Tibial artery (tissue), 4 donors: ENCODE data around the gene CCDC167.
"Not testable (repeated sequence)": the region's sequence is repeated elsewhere in the genome, so short reads cannot be mapped to it uniquely, and the experiment has no call there.

Experiments
- DNase-seq, 2 donors: peaks; one replicate each; pipeline ENCODE4 v3.0.0-alpha.2; 2019
- H3K27ac ChIP-seq, 2 donors: fragments of 200-600 bp; sonication (generic) in 1 of 2; 1 replicate in 1 of 2; 2 replicates in 1 of 2; pipeline ENCODE4 v1.5.1; 2018 to 2019; ENCODE audit warnings: mild to moderate bottlenecking in 1 of 2
- H3K27me3 ChIP-seq, 2 donors: fragments of 200-600 bp; sonication (generic) in 1 of 2; one replicate each; pipeline versions ENCODE4 v1.5.1 to v1.6.0; 2016 to 2019
- H3K36me3 ChIP-seq, 3 donors: fragments of 200-600 bp; sonication (generic) in 2 of 3; one replicate each; pipeline ENCODE4 v1.5.1; 2016 to 2019; ENCODE audit warnings: mild to moderate bottlenecking in 2 of 3
- H3K4me1 ChIP-seq, 4 donors: fragments of 200-600 bp; sonication (generic) in 2 of 4; 1 replicate in 3 of 4; 2 replicates in 1 of 4; pipeline ENCODE4 v1.5.1; 2016 to 2019
- H3K4me3 ChIP-seq, 2 donors: fragments of 200-600 bp; sonication (generic) in 1 of 2; 1 replicate in 1 of 2; 2 replicates in 1 of 2; pipeline ENCODE4 v1.5.1; 2018 to 2019; ENCODE audit warnings: mild to moderate bottlenecking in 2 of 2
- H3K9me3 ChIP-seq, 3 donors: fragments of 200-600 bp; sonication (generic) in 1 of 3; one replicate each; pipeline ENCODE4 v1.5.1; 2016 to 2019
- CTCF ChIP-seq, 2 experiments: fragments of 200-600 bp in 1 of 2; fragments of 450-650 bp in 1 of 2; IDR thresholded peaks; one replicate each; pipeline ENCODE4 v1.5.1; 2017 to 2019; ENCODE audit warnings: antibody characterized with exemption in 2 of 2, mild to moderate bottlenecking in 1 of 2, moderate library complexity in 1 of 2
- intact Hi-C: fragments of 100-400 bp; cut with DNase I; formaldehyde crosslinking; loops from one replicate; pipeline ENCODE4 v1.15.0; 2023; ENCODE audit warnings: low total_unique reads

CCDC167 gene

GRCh38 chr6:37456126-37456525 lies 43.6 kb downstream of the CCDC167 start:
- Histone ChIP-seq H3K27ac (no peak overlapping the region), H3K27me3 (no peaks in the 10 kb centered on the region), H3K4me1 (no peaks in the 10 kb centered on the region), H3K36me3 (peaks cover 42 to 100% (median 85%) of the 10 kb centered on the region in 3 donors), H3K4me3 (no peak overlapping the region), H3K9me3 (no peaks in the 10 kb centered on the region)
- intact Hi-C loops: no loop called here
- TF ChIP-seq CTCF (IDR thresholded peaks at IDR 0.05): no peak
- no peak for DNase-seq

GRCh38 chr6:37454420-37455140 lies 45.1 kb downstream of the CCDC167 start:
- Histone ChIP-seq H3K9me3 (no peaks in the 10 kb centered on the region), H3K27ac (no peak overlapping the region), H3K27me3 (no peaks in the 10 kb centered on the region), H3K4me1 (no peaks in the 10 kb centered on the region), H3K36me3 (peaks cover 44 to 99% (median 81%) of the 10 kb centered on the region in 3 donors), H3K4me3 (no peak overlapping the region)
- no peak for TF ChIP-seq CTCF (IDR thresholded peaks at IDR 0.05)
- intact Hi-C loops: loop anchor here (5.0 kb wide), 1 partner anchor 52 kb away; no protein-coding TSS in a partner anchor
- no peak for DNase-seq

GRCh38 chr6:37452522-37452921 lies 47.2 kb downstream of the CCDC167 start:
- Histone ChIP-seq H3K4me1 (no peaks in the 10 kb centered on the region), H3K9me3 (no peaks in the 10 kb centered on the region), H3K27me3 (no peaks in the 10 kb centered on the region), H3K27ac (no peak overlapping the region), H3K36me3 (peaks cover 46 to 99% (median 80%) of the 10 kb centered on the region in 3 donors), H3K4me3 (no peak overlapping the region)
- TF ChIP-seq CTCF (IDR thresholded peaks at IDR 0.05): no peak
- intact Hi-C loops: loop anchor here (5.0 kb wide), 1 partner anchor 50 kb away; no protein-coding TSS in a partner anchor
- DNase-seq: no peak

- Histone ChIP-seq H3K27ac (no peak overlapping the region), H3K9me3 (no peaks in the 10 kb centered on the region), H3K36me3 (peaks cover 56 to 99% (median 85%) of the 10 kb centered on the region in 3 donors), H3K27me3 (no peaks in the 10 kb centered on the region), H3K4me3 (no peak overlapping the region), H3K4me1 (no peaks in the 10 kb centered on the region)
- no peak for DNase-seq
- no peak for TF ChIP-seq CTCF (IDR thresholded peaks at IDR 0.05)
- intact Hi-C loops: loop anchor here (5.0 kb wide), 1 partner anchor 49 kb away; no protein-coding TSS in a partner anchor
These were observed 48.1 kb downstream of the CCDC167 start for GRCh38 chr6:37451441-37452193.

GRCh38 chr6:37449984-37450383 lies 49.7 kb downstream of the CCDC167 start:
- no peaks in the 10 kb centered on the region for H3K27me3 ChIP-seq
- DNase-seq: no peak
- no peak for TF ChIP-seq CTCF (IDR thresholded peaks at IDR 0.05)
- H3K9me3 ChIP-seq: no peaks in the 10 kb centered on the region
- intact Hi-C loops: loop anchor here (5.0 kb wide), 1 partner anchor 48 kb away; no protein-coding TSS in a partner anchor
- no peaks in the 10 kb centered on the region for H3K4me1 ChIP-seq
- H3K36me3 ChIP-seq: peaks cover 72 to 99% (median 87%) of the 10 kb centered on the region in 3 donors
- H3K27ac ChIP-seq: no peak overlapping the region
- H3K4me3 ChIP-seq: no peak overlapping the region

- H3K4me3 ChIP-seq: peak overlapping the region in 1 of 2 donors; percentile 11
- intact Hi-C loops: not testable (repeated sequence)
- peaks cover 0 to 13% (median 3%) of the 10 kb centered on the region in 4 donors for H3K4me1 ChIP-seq
These were observed 56.5 kb downstream of the CCDC167 start for GRCh38 chr6:37443216-37443542.

More at GRCh38 chr6:37443216-37443542, 56.5 kb downstream of the CCDC167 start:
- not testable (repeated sequence) for DNase-seq, H3K27me3 ChIP-seq, H3K9me3 ChIP-seq
- Histone ChIP-seq H3K36me3 (peaks cover 40 to 59% (median 50%) of the 10 kb centered on the region in 3 donors), H3K27ac (peak overlapping the region; percentile 8 to 51)
